DND-41 (cell line): Measurements from ENCODE around the gene FBXW4.

ENCODE experiments used
- CTCF ChIP-seq: IDR thresholded peaks from 2 replicates; pipeline ENCODE4 v1.5.1; 2012; ENCODE audit warnings: borderline replicate concordance, low read length, moderate library complexity, mild to moderate bottlenecking; ENCODE audit not compliant: poor library complexity, severe bottlenecking; ENCODE audit errors: extremely low read depth
- EZH2 ChIP-seq: IDR thresholded peaks from 3 replicates; pipeline ENCODE4 v1.6.1; 2012; ENCODE audit warnings: borderline replicate concordance, low read depth, mild to moderate bottlenecking, moderate library complexity, low read length, inconsistent platforms; ENCODE audit not compliant: severe bottlenecking

- no peak for TF ChIP-seq CTCF
- no peak for TF ChIP-seq EZH2
These were observed 11.7 kb downstream of the FBXW4 start for GRCh38 chr10:101683276-101683675.
